Kidney (tissue), 14 donors: ENCODE measurements around the gene C16orf86. TPM values are rescaled to one million over a fixed set of nuclear protein-coding genes. Genes with fewer than 3 reads are reported as not detected.

ENCODE experiments used
- DNase-seq, 5 donors: peaks; one replicate each; pipeline ENCODE4 v3.0.0-alpha.2; 2013 to 2020
- FAIRE-seq: peaks from 2 replicates; lab custom pipeline; 2012; peaks lifted over from hg19 to GRCh38; lab: Jason Lieb, UNC
- H3K27ac ChIP-seq, 2 donors: one replicate each; pipeline ENCODE4 v1.7.0; 2013; ENCODE audit warnings: low read depth in 2 of 2, low read length in 2 of 2, inconsistent platforms in 1 of 2
- H3K27me3 ChIP-seq: one replicate; pipeline ENCODE4 v1.7.1; 2013; ENCODE audit warnings: low read length, inconsistent platforms; ENCODE audit not compliant: control insufficient read depth, insufficient read depth
- H3K36me3 ChIP-seq, 3 donors: one replicate each; pipeline versions ENCODE4 v1.7.0 to v1.7.1; 2013; ENCODE audit warnings: low read length in 3 of 3, control low read depth in 1 of 3, inconsistent platforms in 1 of 3; ENCODE audit not compliant: insufficient read depth in 3 of 3, control insufficient read depth in 2 of 3
- H3K4me1 ChIP-seq, 3 donors: one replicate each; pipeline versions ENCODE4 v1.7.0 to v1.7.1; 2013; ENCODE audit warnings: low read length in 3 of 3, inconsistent platforms in 1 of 3, low read depth in 1 of 3; ENCODE audit not compliant: control insufficient read depth in 2 of 3, insufficient read depth in 2 of 3
- H3K4me3 ChIP-seq, 3 donors: one replicate each; pipeline versions ENCODE4 v1.7.0 to v1.8.1; 2013; ENCODE audit warnings: low read length in 3 of 3, control low read depth in 1 of 3, inconsistent platforms in 1 of 3
- H3K9ac ChIP-seq, 3 donors: one replicate each; pipeline versions ENCODE4 v1.7.0 to v1.7.1; 2013; ENCODE audit warnings: low read length in 3 of 3, control low read depth in 1 of 3, inconsistent platforms in 1 of 3
- H3K9me3 ChIP-seq, 3 donors: one replicate each; pipeline versions ENCODE4 v1.7.0 to v1.7.1; 2013; ENCODE audit warnings: low read length in 3 of 3, control low read depth in 1 of 3, inconsistent platforms in 1 of 3; ENCODE audit not compliant: control insufficient read depth in 2 of 3, insufficient read depth in 1 of 3
- intact Hi-C: fragments of 100-400 bp; cut with DNase I; formaldehyde crosslinking; loops from one replicate; pipeline ENCODE4 v1.11.1; 2022
- polyA plus RNA-seq: library from polyadenylated mRNA; stranded (reverse); fragments of 350-450 nt; fragmentation: Illumina TruSeq; extraction: RNeasy Lipid Tissue Mini Kit (QIAGEN cat#74804); gene quantifications from one replicate; pipeline ENCODE4 v1.2.3, GENCODE V29; 2014; ENCODE audit warnings: low read depth, low replicate concordance; ENCODE audit not compliant: insufficient read depth
- total RNA-seq: library from RNA; stranded (reverse); fragmentation: NEBNext Ultra II Directional; extraction: Animal tissue kit (Norgen Biotek cat#: 25700); gene quantifications from one replicate; pipeline ENCODE4 v1.2.1, GENCODE V29; 2021
- TF ChIP-seq, protein P1 (sequence below): IDR thresholded peaks from 3 replicates; pipeline ENCODE4 v1.5.1; 2012; ENCODE audit warnings: mild to moderate bottlenecking, moderate library complexity, borderline replicate concordance; ENCODE audit not compliant: insufficient read depth; ENCODE audit errors: extremely low read depth
- donor health status: control.
- donor health status: control.
- donor health status: control.
- donor health status: control.
- donor health status: control.
- donor health status: DM: yes; HTN: yes; CAD: no.
- donor health status: Normal renal cell carcinoma (clear cell type).

C16orf86 gene
- total and polyA plus RNA-seq, 2 donors from 2014 or later, result 6.6 to 11.2 TPM

- DNase-seq (peak in 1 of 5 donors; percentile 75), FAIRE-seq (no peak)
- peaks cover 16% of the 10 kb centered on the region for H3K27me3 ChIP-seq
- TF ChIP-seq, protein P1, sequence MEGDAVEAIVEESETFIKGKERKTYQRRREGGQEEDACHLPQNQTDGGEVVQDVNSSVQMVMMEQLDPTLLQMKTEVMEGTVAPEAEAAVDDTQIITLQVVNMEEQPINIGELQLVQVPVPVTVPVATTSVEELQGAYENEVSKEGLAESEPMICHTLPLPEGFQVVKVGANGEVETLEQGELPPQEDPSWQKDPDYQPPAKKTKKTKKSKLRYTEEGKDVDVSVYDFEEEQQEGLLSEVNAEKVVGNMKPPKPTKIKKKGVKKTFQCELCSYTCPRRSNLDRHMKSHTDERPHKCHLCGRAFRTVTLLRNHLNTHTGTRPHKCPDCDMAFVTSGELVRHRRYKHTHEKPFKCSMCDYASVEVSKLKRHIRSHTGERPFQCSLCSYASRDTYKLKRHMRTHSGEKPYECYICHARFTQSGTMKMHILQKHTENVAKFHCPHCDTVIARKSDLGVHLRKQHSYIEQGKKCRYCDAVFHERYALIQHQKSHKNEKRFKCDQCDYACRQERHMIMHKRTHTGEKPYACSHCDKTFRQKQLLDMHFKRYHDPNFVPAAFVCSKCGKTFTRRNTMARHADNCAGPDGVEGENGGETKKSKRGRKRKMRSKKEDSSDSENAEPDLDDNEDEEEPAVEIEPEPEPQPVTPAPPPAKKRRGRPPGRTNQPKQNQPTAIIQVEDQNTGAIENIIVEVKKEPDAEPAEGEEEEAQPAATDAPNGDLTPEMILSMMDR, result no peak
- H3K9ac ChIP-seq, result no peak overlapping the region
- H3K4me3 ChIP-seq, result no peak overlapping the region
- no peak overlapping the region for H3K27ac ChIP-seq
- H3K9me3 ChIP-seq, result no peaks in the 10 kb centered on the region
- intact Hi-C loops, result no loop called here
- peaks cover 0 to 15% (median 7%) of the 10 kb centered on the region in 3 donors for H3K4me1 ChIP-seq
- no peaks in the 10 kb centered on the region for H3K36me3 ChIP-seq
Observed at GRCh38 chr16:67654403-67654911, 12.2 kb upstream of the C16orf86 start.

DNA sequence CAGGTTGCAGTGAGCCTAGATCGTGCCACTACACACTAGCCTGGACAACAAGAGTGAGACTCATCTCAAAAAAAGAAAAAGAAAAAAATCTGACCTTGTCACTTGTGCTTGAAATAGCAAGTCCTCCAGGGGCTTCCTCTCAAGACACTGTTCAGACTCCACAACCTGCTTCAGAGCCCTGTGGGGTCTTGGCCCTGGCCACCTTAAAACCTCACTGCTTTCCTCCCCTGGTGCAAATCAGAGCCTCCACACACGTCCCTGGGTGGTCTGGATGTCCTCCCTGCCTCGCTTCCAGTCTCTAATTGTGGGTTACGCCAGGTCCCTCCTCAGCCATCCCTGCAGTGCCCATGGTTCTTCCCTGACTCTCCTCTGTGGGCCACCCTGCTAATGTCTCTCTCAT is 11.3 kb upstream of the C16orf86 start:
- TF ChIP-seq, protein P1, result no peak
- no peak overlapping the region for H3K27ac ChIP-seq
- no peak overlapping the region for H3K9ac ChIP-seq
- intact Hi-C loops, result no loop called here
- peak in 1 of 5 donors; percentile 29 for DNase-seq
- no peak overlapping the region for H3K4me3 ChIP-seq
- no peaks in the 10 kb centered on the region for H3K36me3 ChIP-seq
- peaks cover 0 to 15% (median 3%) of the 10 kb centered on the region in 3 donors for H3K4me1 ChIP-seq
- peaks cover 9% of the 10 kb centered on the region for H3K27me3 ChIP-seq
- FAIRE-seq, result no peak
- H3K9me3 ChIP-seq, result no peaks in the 10 kb centered on the region

DNA sequence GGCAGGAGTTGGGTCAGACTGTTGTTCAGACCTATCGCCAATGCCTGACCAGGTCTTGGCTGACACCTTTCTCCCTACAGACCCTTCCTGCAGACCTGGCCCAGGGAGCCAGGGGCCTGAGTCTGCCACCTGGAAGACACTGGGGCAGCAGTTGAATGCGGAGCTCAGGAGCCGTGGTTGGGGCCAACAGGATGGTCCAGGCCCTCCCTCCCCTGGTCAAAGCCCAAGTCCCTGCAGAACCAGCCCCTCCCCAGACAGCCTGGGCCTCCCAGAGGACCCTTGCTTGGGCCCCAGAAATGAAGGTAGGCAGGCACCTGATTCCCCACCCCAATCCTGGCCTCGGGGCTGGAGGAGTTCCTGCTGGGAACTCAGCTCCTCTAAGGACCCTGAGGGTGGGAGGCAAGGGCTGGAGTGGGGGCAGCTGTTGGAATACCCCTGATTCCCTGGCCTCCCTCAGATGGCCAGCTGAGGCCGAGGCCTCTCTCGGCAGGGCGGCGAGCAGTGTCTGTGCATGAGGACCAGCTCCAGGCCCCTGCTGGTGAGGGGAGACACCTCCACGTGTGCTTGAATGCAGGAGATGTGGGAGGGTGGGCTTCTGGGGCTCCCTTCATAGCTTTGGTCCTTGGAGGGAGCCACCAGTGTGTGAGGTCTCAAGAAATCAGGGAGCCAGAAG is 10.1 kb upstream of the C16orf86 start:
- Histone ChIP-seq H3K4me1 (peaks cover 0 to 21% (median 3%) of the 10 kb centered on the region in 3 donors), H3K27ac (no peak overlapping the region), H3K4me3 (no peak overlapping the region), H3K36me3 (no peaks in the 10 kb centered on the region), H3K27me3 (peaks cover 4% of the 10 kb centered on the region), H3K9me3 (no peaks in the 10 kb centered on the region), H3K9ac (no peak overlapping the region)
- TF ChIP-seq, protein P1, result no peak
- DNase-seq (peak in 1 of 5 donors; percentile 69), FAIRE-seq (no peak)
- intact Hi-C loops, result no loop called here
